ENCODE measurements around the gene ZXDA. TPM values are rescaled to one million over a fixed set of nuclear protein-coding genes. Genes with fewer than 3 reads are reported as not detected.

ZXDA gene
- total RNA-seq, 1 donor = 7.6 TPM

- H3K36me3 ChIP-seq (ENCODE audit: insufficient read depth, low read length) = no peaks in the 10 kb centered on the region
- peaks cover 5% of the 10 kb centered on the region for H3K79me2 ChIP-seq (ENCODE audit: insufficient read depth, low read length)
- peaks cover 4% of the 10 kb centered on the region for H3K4me1 ChIP-seq (ENCODE audit: insufficient read depth, low read length)
- no peaks in the 10 kb centered on the region for H3K9me3 ChIP-seq (ENCODE audit: low read depth, low read length)
- H4K20me1 ChIP-seq (ENCODE audit: insufficient read depth, low read length) = no peaks in the 10 kb centered on the region
- no peak overlapping the region for H3K4me2 ChIP-seq (ENCODE audit: insufficient read depth, low read length)
- H3K4me3 ChIP-seq (ENCODE audit: insufficient read depth, low read length) = no peak overlapping the region
- H3K27ac ChIP-seq (ENCODE audit: low read depth, low read length) = no peak overlapping the region
- TF ChIP-seq CTCF (IDR thresholded peaks at IDR 0.05; ENCODE audit: extremely low read depth, low read depth, low read length) = no peak
- no peak for DNase-seq (ENCODE audit: insufficient read length, low spot score, missing footprints)
- no peaks in the 10 kb centered on the region for H3K27me3 ChIP-seq (ENCODE audit: insufficient read depth, low read length)
- no peak overlapping the region for H2AFZ ChIP-seq (ENCODE audit: low read length)
Observed at GRCh38 chrX:57901466-57901865, 8.8 kb downstream of the ZXDA start.

GRCh38 chrX:57900975-57901374, 9.3 kb downstream of the ZXDA start:
- H3K4me2 ChIP-seq (ENCODE audit: insufficient read depth, low read length) = peak overlapping the region; percentile 48
- no peak for TF ChIP-seq CTCF (IDR thresholded peaks at IDR 0.05; ENCODE audit: extremely low read depth, low read depth, low read length)

GRCh38 chrX:57899906-57900305, 10.4 kb downstream of the ZXDA start:
- Histone ChIP-seq H3K27ac (ENCODE audit: low read depth, low read length) (no peak overlapping the region), H3K4me3 (ENCODE audit: insufficient read depth, low read length) (no peak overlapping the region), H3K27me3 (ENCODE audit: insufficient read depth, low read length) (no peaks in the 10 kb centered on the region), H3K36me3 (ENCODE audit: insufficient read depth, low read length) (no peaks in the 10 kb centered on the region), H3K4me2 (ENCODE audit: insufficient read depth, low read length) (no peak overlapping the region), H4K20me1 (ENCODE audit: insufficient read depth, low read length) (no peaks in the 10 kb centered on the region), H3K4me1 (ENCODE audit: insufficient read depth, low read length) (no peaks in the 10 kb centered on the region), H3K9me3 (ENCODE audit: low read depth, low read length) (no peaks in the 10 kb centered on the region), H3K79me2 (ENCODE audit: insufficient read depth, low read length) (peaks cover 2% of the 10 kb centered on the region), H2AFZ (ENCODE audit: low read length) (no peak overlapping the region)
- no peak for TF ChIP-seq CTCF (IDR thresholded peaks at IDR 0.05; ENCODE audit: extremely low read depth, low read depth, low read length)
- DNase-seq (ENCODE audit: insufficient read length, low spot score, missing footprints) = no peak

More at GRCh38 chrX:57900975-57901374, 9.3 kb downstream of the ZXDA start:
- no peaks in the 10 kb centered on the region for H3K27me3 ChIP-seq (ENCODE audit: insufficient read depth, low read length)
- no peak overlapping the region for H2AFZ ChIP-seq (ENCODE audit: low read length)
- no peak overlapping the region for H3K4me3 ChIP-seq (ENCODE audit: insufficient read depth, low read length)
- H3K36me3 ChIP-seq (ENCODE audit: insufficient read depth, low read length) = no peaks in the 10 kb centered on the region
- peaks cover 2% of the 10 kb centered on the region for H3K79me2 ChIP-seq (ENCODE audit: insufficient read depth, low read length)
- no peaks in the 10 kb centered on the region for H4K20me1 ChIP-seq (ENCODE audit: insufficient read depth, low read length)
- H3K9me3 ChIP-seq (ENCODE audit: low read depth, low read length) = no peaks in the 10 kb centered on the region
- H3K27ac ChIP-seq (ENCODE audit: low read depth, low read length) = no peak overlapping the region
- DNase-seq (ENCODE audit: insufficient read length, low spot score, missing footprints) = no peak
- no peaks in the 10 kb centered on the region for H3K4me1 ChIP-seq (ENCODE audit: insufficient read depth, low read length)

- no peaks in the 10 kb centered on the region for H3K36me3 ChIP-seq (ENCODE audit: insufficient read depth, low read length)
- no peak for DNase-seq (ENCODE audit: insufficient read length, low spot score, missing footprints)
- H4K20me1 ChIP-seq (ENCODE audit: insufficient read depth, low read length) = no peaks in the 10 kb centered on the region
- no peak overlapping the region for H2AFZ ChIP-seq (ENCODE audit: low read length)
- H3K79me2 ChIP-seq (ENCODE audit: insufficient read depth, low read length) = no peaks in the 10 kb centered on the region
- no peak overlapping the region for H3K27ac ChIP-seq (ENCODE audit: low read depth, low read length)
- no peaks in the 10 kb centered on the region for H3K9me3 ChIP-seq (ENCODE audit: low read depth, low read length)
- no peaks in the 10 kb centered on the region for H3K27me3 ChIP-seq (ENCODE audit: insufficient read depth, low read length)
- H3K4me1 ChIP-seq (ENCODE audit: insufficient read depth, low read length) = no peaks in the 10 kb centered on the region
- no peak for TF ChIP-seq CTCF (IDR thresholded peaks at IDR 0.05; ENCODE audit: extremely low read depth, low read depth, low read length)
- H3K4me3 ChIP-seq (ENCODE audit: insufficient read depth, low read length) = no peak overlapping the region
- no peak overlapping the region for H3K4me2 ChIP-seq (ENCODE audit: insufficient read depth, low read length)
Observed at GRCh38 chrX:57899064-57899463, 11.2 kb downstream of the ZXDA start.

Measured in osteoblast (primary cell).